K562 (cell line): ENCODE data around the gene CDK5R1. TPM values are rescaled to one million over a fixed set of nuclear protein-coding genes. Genes with fewer than 3 reads are reported as not detected.

Experiments
- ATAC-seq: fragments of 200-7000 bp; cut with Tn5 transposase; 3 replicates; pipeline ENCODE4 v1.9.1; 2020; ENCODE audit warnings: moderate library complexity
- BruUV-seq: library from RNA; stranded (reverse); fragments of 400-500 nt; replicated peaks from 2 replicates; lab custom pipeline; 2021; lab: Mats Ljungman, UMichigan
- CTCF ChIA-PET: fragments of 300-600 bp; formaldehyde crosslinking; extraction: SDS; loops from one replicate; lab custom pipeline; 2021; ENCODE audit warnings: low intra/inter-chr PET ratio; lab: Yijun Ruan, JAX
- POLR2A ChIA-PET: fragments of 300-600, 350-650 bp; sonication (Branson Sonifier 250); formaldehyde crosslinking; extraction: SDS; loops from one replicate; lab custom pipeline; 2021; ENCODE audit warnings: antibody characterized with exemption, inconsistent platforms; lab: Yijun Ruan, JAX
- DNase-seq, 4 experiments: peaks; one replicate each; pipeline versions ENCODE4 v3.0.0 to v3.0.0-alpha.2; 2011 to 2018; ENCODE audit warnings: low spot score in 3 of 4, mixed read lengths in 3 of 4; ENCODE audit errors: extremely low read depth in 1 of 4
- FAIRE-seq: peaks from 2 replicates; lab custom pipeline; 2011; peaks lifted over from hg19 to GRCh38; lab: Jason Lieb, UNC
- H2AFZ ChIP-seq: 2 replicates; pipeline ENCODE4 v1.6.0; 2011; ENCODE audit warnings: low read depth, low read length, control low read depth, inconsistent platforms
- H3K27ac ChIP-seq: fragments of 200-600 bp; 3 replicates; pipeline ENCODE4 v1.8.0; 2011; ENCODE audit warnings: low read depth, mild to moderate bottlenecking, control low read depth, inconsistent platforms, low read length, moderate library complexity, mixed read lengths; ENCODE audit errors: extremely low read depth
- H3K27me3 ChIP-seq, 2 experiments: fragments of 300-600 bp in 1 of 2; 2 replicates in 1 of 2; 3 replicates in 1 of 2; pipeline versions ENCODE4 v1.6.0 to v1.8.0; 2011; ENCODE audit warnings: inconsistent platforms in 2 of 2, low read length in 2 of 2, mild to moderate bottlenecking in 1 of 2, mixed read lengths in 1 of 2, moderate library complexity in 1 of 2; ENCODE audit not compliant: control insufficient read depth in 2 of 2, insufficient read depth in 2 of 2
- H3K36me3 ChIP-seq: fragments of 300-600 bp; 3 replicates; pipeline ENCODE4 v1.8.0; 2011; ENCODE audit warnings: mild to moderate bottlenecking, low read length, inconsistent platforms; ENCODE audit not compliant: control insufficient read depth, insufficient read depth
- H3K4me1 ChIP-seq, 2 experiments: fragments of 200-600 bp in 1 of 2; replicated peaks in 1 of 2; 2 replicates in 1 of 2; 3 replicates in 1 of 2; pipeline versions ENCODE4 v1.5.1 to v1.8.0; 2011; ENCODE audit warnings: inconsistent platforms in 2 of 2, low read length in 2 of 2, mild to moderate bottlenecking in 1 of 2, mixed read lengths in 1 of 2, moderate library complexity in 1 of 2; ENCODE audit not compliant: control insufficient read depth in 2 of 2, insufficient read depth in 2 of 2
- H3K4me2 ChIP-seq: 2 replicates; pipeline ENCODE4 v1.6.1; 2011; ENCODE audit warnings: low read length, control low read depth, inconsistent platforms, mixed read lengths; ENCODE audit not compliant: insufficient read depth
- H3K4me3 ChIP-seq: fragments of 200-600 bp; sonication (generic), shearing (Covaris generic); 2 replicates; pipeline ENCODE4 v1.5.1; 2016; ENCODE audit warnings: control low read depth, inconsistent platforms
- H3K79me2 ChIP-seq: fragments of 200-600 bp; 3 replicates; pipeline ENCODE4 v1.8.0; 2011; ENCODE audit warnings: low read length, inconsistent platforms; ENCODE audit not compliant: control insufficient read depth, insufficient read depth
- H3K9ac ChIP-seq, 2 experiments: 2 replicates each; pipeline versions ENCODE4 v1.6.0 to v1.6.1; 2011; ENCODE audit warnings: low read depth in 2 of 2, low read length in 2 of 2, control low read depth in 1 of 2, inconsistent platforms in 1 of 2, mild to moderate bottlenecking in 1 of 2, mixed read lengths in 1 of 2; ENCODE audit not compliant: insufficient read depth in 1 of 2
- H3K9me1 ChIP-seq: one replicate; pipeline ENCODE4 v1.6.0; 2011; ENCODE audit warnings: inconsistent platforms, mild to moderate bottlenecking, low read length, moderate library complexity; ENCODE audit not compliant: control insufficient read depth, insufficient read depth
- H3K9me3 ChIP-seq: replicated peaks from 2 replicates; pipeline ENCODE4 v1.5.1; 2011; ENCODE audit warnings: low read depth, low read length, inconsistent platforms; ENCODE audit not compliant: control insufficient read depth, insufficient read depth
- H4K20me1 ChIP-seq: replicated peaks from 2 replicates; pipeline ENCODE4 v1.6.1; 2011; ENCODE audit warnings: low read length, inconsistent platforms, mixed read lengths; ENCODE audit not compliant: control insufficient read depth, insufficient read depth
- ADNP ChIP-seq: fragments of 200-800 bp; sonication (Bioruptor generic); IDR thresholded peaks from 2 replicates; pipeline ENCODE4 v1.6.1; 2016; ENCODE audit warnings: missing genetic modification characterization, missing compliant biosample characterization
- BDP1 ChIP-seq: IDR thresholded peaks from 3 replicates; pipeline ENCODE4 v1.6.1; 2011; ENCODE audit not compliant: insufficient read length, insufficient read depth
- CBFA2T3 ChIP-seq: fragments of 450-650 bp; IDR thresholded peaks from 2 replicates; pipeline ENCODE4 v1.6.1; 2017
- DIDO1 ChIP-seq: fragments of 450-650 bp; IDR thresholded peaks from 2 replicates; pipeline ENCODE4 v1.6.1; 2016; ENCODE audit warnings: low read depth, missing biosample characterization, missing genetic modification characterization
- HNRNPLL ChIP-seq: fragments of 200-400 bp; formaldehyde crosslinking; IDR thresholded peaks from 2 replicates; pipeline ENCODE4 v1.6.1; 2017; ENCODE audit warnings: low read length, low read depth, mild to moderate bottlenecking; ENCODE audit not compliant: poor library complexity, severe bottlenecking
- JUND ChIP-seq, 2 experiments: IDR thresholded peaks; 2 replicates in 1 of 2; 3 replicates in 1 of 2; pipeline ENCODE4 v1.6.1; 2011; ENCODE audit warnings: borderline replicate concordance in 2 of 2, low read depth in 2 of 2, low read length in 2 of 2, improper control_type of control experiment in 1 of 2, missing biosample characterization in 1 of 2, missing genetic modification characterization in 1 of 2, missing genetic modification reagents in 1 of 2
- MTA1 ChIP-seq: fragments of 450-650 bp; IDR thresholded peaks from 2 replicates; pipeline ENCODE4 v1.6.1; 2017; ENCODE audit warnings: borderline replicate concordance
- NFE2 ChIP-seq: IDR thresholded peaks from 2 replicates; pipeline ENCODE4 v1.6.1; 2014; ENCODE audit warnings: antibody characterized with exemption, low read depth
- STAT5A ChIP-seq: IDR thresholded peaks from 2 replicates; pipeline ENCODE4 v1.6.1; 2012; ENCODE audit warnings: low read length, inconsistent platforms, borderline replicate concordance
- TGIF2 ChIP-seq: sonication (generic); formaldehyde crosslinking; IDR thresholded peaks from 2 replicates; pipeline ENCODE4 v1.8.1; 2022; ENCODE audit warnings: mild to moderate bottlenecking, missing genetic modification reagents, moderate library complexity
- ZNF165 ChIP-seq: fragments of 250-450 bp; sonication (Bioruptor Pico); IDR thresholded peaks from 2 replicates; pipeline ENCODE4 v1.4.0; 2020; ENCODE audit warnings: borderline replicate concordance
- ZNF24 ChIP-seq: fragments of 450-650 bp; IDR thresholded peaks from 2 replicates; pipeline ENCODE4 v1.6.1; 2016
- ZNF324 ChIP-seq: fragments of 250-450 bp; sonication (Bioruptor Pico); IDR thresholded peaks from 2 replicates; pipeline ENCODE4 v1.4.0; 2020; ENCODE audit warnings: mild to moderate bottlenecking
- ZNF561 ChIP-seq: fragments of 450-650 bp; formaldehyde crosslinking; conservative IDR thresholded peaks from 2 replicates; pipeline ENCODE4 v1.4.0; 2020; ENCODE audit warnings: mild to moderate bottlenecking, moderate library complexity
- ZNF79 ChIP-seq: fragments of 250-450 bp; sonication (Bioruptor Pico); IDR thresholded peaks from 2 replicates; pipeline ENCODE4 v1.4.0; 2020; ENCODE audit warnings: low read depth, mild to moderate bottlenecking, moderate library complexity
- WGBS: fragments of 100-300 bp; shearing (Covaris generic); methylation state at CpG from one replicate; pipeline ENCODE4 v1.1.6; 2016; ENCODE audit warnings: low coverage, mixed read lengths; ENCODE audit not compliant: insufficient coverage; ENCODE audit errors: missing lambda C conversion rate; 5-methylcytosine and 5-hydroxymethylcytosine counted together
- in situ Hi-C: fragments of 300-500 bp; cut with MboI; formaldehyde crosslinking; loops from 4 replicates; pipeline ENCODE4 v1.15.0; 2018; ENCODE audit warnings: inconsistent platforms, mixed read lengths
- intact Hi-C: fragments of 100-400 bp; cut with micrococcal nuclease; formaldehyde crosslinking; loops from 2 replicates; pipeline ENCODE4 v1.14.2; 2022
- polyA plus RNA-seq, 8 experiments: library from polyadenylated mRNA; depleted of rRNA in 4 of 8; stranded (reverse) in 5 of 8; unstranded in 3 of 8; fragments of >200 nt; fragmentation: Nextera tagmentation in 2 of 8; fragmentation: Illumina TruSeq in 1 of 8; extraction: Ambion mirVana in 2 of 8; extraction: Trizol in 1 of 8; gene quantifications; 2 replicates each; pipeline versions ENCODE4 v1.2.1 to v1.2.3, GENCODE V29; 2011 to 2014; ENCODE audit warnings: inconsistent platforms in 1 of 8, missing spikeins in 1 of 8
- total RNA-seq, 7 experiments: library from RNA; depleted of rRNA in 6 of 7; stranded (reverse); fragments of >200 nt in 6 of 7; fragmentation: Illumina TruSeq in 2 of 7; extraction: Trizol in 2 of 7; gene quantifications; 2 replicates each; pipeline versions ENCODE4 v1.2.1 to v1.2.3, GENCODE V29; 2011 to 2021; ENCODE audit warnings: low replicate concordance in 1 of 7
- TF ChIP-seq, protein P1 (sequence below), 3 experiments: fragments of 200-800 bp in 1 of 3; sonication (Bioruptor generic) in 1 of 3; sonication (generic) in 1 of 3; formaldehyde crosslinking in 1 of 3; IDR thresholded peaks; 2 replicates each; pipeline versions ENCODE4 v1.6.1 to v1.8.0; 2016 to 2022; ENCODE audit warnings: mild to moderate bottlenecking in 2 of 3, missing compliant biosample characterization in 2 of 3, missing genetic modification characterization in 2 of 3, missing genetic modification reagents in 1 of 3
- TF ChIP-seq, protein P2 (sequence below): fragments of 450-650 bp; formaldehyde crosslinking; conservative IDR thresholded peaks from 2 replicates; pipeline ENCODE4 v1.4.0; 2022; ENCODE audit warnings: mild to moderate bottlenecking, missing genetic modification characterization
- TF ChIP-seq, protein P3 (sequence below): fragments of 250-450 bp; sonication (Bioruptor Pico); IDR thresholded peaks from 2 replicates; pipeline ENCODE4 v1.8.0; 2022; ENCODE audit warnings: moderate library complexity, mild to moderate bottlenecking, inconsistent platforms

The CDK5R1 gene
- total and polyA plus RNA-seq, 9 of the 15 experiments (the other 6 are each of a cell fraction or from before 2014, with no cell fraction given) = 0.10 to 4.8 (median 2.3) TPM

DNA sequence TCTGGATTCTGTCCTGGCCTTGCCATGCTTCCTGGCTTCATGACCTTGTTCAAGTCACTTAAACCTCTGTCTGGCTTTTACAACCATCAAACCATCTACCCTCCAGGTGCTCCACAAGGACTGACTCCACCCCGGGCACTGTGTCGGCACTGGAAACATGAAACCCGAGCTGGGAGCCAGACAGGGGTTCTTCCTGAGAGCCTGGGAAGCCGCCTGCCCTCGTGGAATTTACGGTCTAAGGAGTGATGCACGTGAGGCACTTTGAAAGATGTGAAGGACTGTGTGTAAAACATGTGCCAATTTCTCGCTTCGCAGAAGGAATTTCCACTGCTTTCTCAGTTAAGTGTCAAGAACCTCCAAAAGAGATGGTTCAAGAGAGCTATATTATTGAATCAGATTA lies 11.6 kb downstream of the CDK5R1 start:
- Histone ChIP-seq H3K9me3 (no peaks in the 10 kb centered on the region), H3K27ac (no peak overlapping the region), H4K20me1 (0 out of 2 replicates have a peak, but pooled peaks cover 4% of the 10 kb centered on the region), H3K36me3 (no peaks in the 10 kb centered on the region; the same call in 2 of the 3 replicates), H3K4me1 (peaks cover 0 to 4% of the 10 kb centered on the region in 2 experiments; a peak in 1 of 5 replicates), H3K9me1 (no peaks in the 10 kb centered on the region), H3K4me2 (no peak overlapping the region), H2AFZ (no peak overlapping the region), H3K9ac (no peak overlapping the region), H3K27me3 (no peaks in the 10 kb centered on the region)
- BruUV-seq = no TSS peak
- POLR2A ChIA-PET = interaction anchor here (1.4 kb wide), 1 partner anchor 10 kb away, joined by 7 read pairs; no protein-coding TSS in a partner anchor
- DNase-seq = no peak
- FAIRE-seq = no peak
- CTCF ChIA-PET = interaction anchor here (0.6 to 0.9 kb wide), 2 partner anchors 257 to 504 kb away, joined by 3 read pairs; no protein-coding TSS in a partner anchor
- TF ChIP-seq ZNF561 (CRISPR knock-in tag) = no peak
- TF ChIP-seq BDP1 = no peak
- no peak for TF ChIP-seq ZNF324 (CRISPR knock-in tag)
- TF ChIP-seq, protein P1, sequence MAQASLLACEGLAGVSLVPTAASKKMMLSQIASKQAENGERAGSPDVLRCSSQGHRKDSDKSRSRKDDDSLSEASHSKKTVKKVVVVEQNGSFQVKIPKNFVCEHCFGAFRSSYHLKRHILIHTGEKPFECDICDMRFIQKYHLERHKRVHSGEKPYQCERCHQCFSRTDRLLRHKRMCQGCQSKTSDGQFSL (CRISPR knock-in tag; IDR thresholded peaks at IDR 0.05) = no peak
- TF ChIP-seq, protein P1 (tag; IDR thresholded peaks at IDR 0.05) = no peak
- no peak for TF ChIP-seq ZNF79 (CRISPR knock-in tag)
- no peak for TF ChIP-seq JUND (IDR thresholded peaks at IDR 0.05; ENCODE audit: borderline replicate concordance, low read depth, low read length)
- no peak for TF ChIP-seq JUND (tag; IDR thresholded peaks at IDR 0.05; ENCODE audit: borderline replicate concordance, low read depth, low read length)
- TF ChIP-seq, protein P2, sequence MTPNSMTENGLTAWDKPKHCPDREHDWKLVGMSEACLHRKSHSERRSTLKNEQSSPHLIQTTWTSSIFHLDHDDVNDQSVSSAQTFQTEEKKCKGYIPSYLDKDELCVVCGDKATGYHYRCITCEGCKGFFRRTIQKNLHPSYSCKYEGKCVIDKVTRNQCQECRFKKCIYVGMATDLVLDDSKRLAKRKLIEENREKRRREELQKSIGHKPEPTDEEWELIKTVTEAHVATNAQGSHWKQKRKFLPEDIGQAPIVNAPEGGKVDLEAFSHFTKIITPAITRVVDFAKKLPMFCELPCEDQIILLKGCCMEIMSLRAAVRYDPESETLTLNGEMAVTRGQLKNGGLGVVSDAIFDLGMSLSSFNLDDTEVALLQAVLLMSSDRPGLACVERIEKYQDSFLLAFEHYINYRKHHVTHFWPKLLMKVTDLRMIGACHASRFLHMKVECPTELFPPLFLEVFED (CRISPR knock-in tag) = no peak
- TF ChIP-seq ZNF24 = no peak
- TF ChIP-seq, protein P3, sequence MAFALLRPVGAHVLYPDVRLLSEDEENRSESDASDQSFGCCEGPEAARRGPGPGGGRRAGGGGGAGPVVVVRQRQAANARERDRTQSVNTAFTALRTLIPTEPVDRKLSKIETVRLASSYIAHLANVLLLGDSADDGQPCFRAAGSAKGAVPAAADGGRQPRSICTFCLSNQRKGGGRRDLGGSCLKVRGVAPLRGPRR = no peak
- TF ChIP-seq NFE2 = no peak
- no peak for TF ChIP-seq HNRNPLL
- TF ChIP-seq DIDO1 (tag) = no peak
- no peak for TF ChIP-seq ADNP
- TF ChIP-seq MTA1 = no peak
- no peak for TF ChIP-seq ZNF165 (CRISPR knock-in tag)
- no peak for TF ChIP-seq STAT5A
- no peak for TF ChIP-seq CBFA2T3
- no peak for TF ChIP-seq TGIF2 (CRISPR knock-in tag)
- TF ChIP-seq, all 486 proteins: peak for 0
- ATAC-seq = no peak
- H3K4me3 ChIP-seq = no peak overlapping the region
- H3K79me2 ChIP-seq = no peaks in the 10 kb centered on the region
- intact Hi-C loops = no loop called here
- in situ Hi-C loops = no loop called here
- WGBS = 51% methylated on average over 9 of the region's 9 CpGs
